GM23338 (cell line): ENCODE results near the gene NIN.

ENCODE experiments used
- CREB1 ChIP-seq: fragments of 250-450 bp; sonication (Bioruptor Pico); IDR thresholded peaks from 2 replicates; pipeline ENCODE4 v1.5.0; 2020; ENCODE audit warnings: low read depth, mild to moderate bottlenecking, moderate library complexity
- CTCF ChIP-seq, 2 experiments: fragments of 200-600 bp in 1 of 2; sonication (generic) in 1 of 2; conservative IDR thresholded peaks; 2 replicates each; pipeline versions ENCODE4 v1.5.1 to v1.6.1; 2016 to 2017; ENCODE audit warnings: antibody characterized with exemption in 2 of 2, low read depth in 2 of 2, mild to moderate bottlenecking in 2 of 2, moderate library complexity in 1 of 2
- ETS1 ChIP-seq: IDR thresholded peaks from 2 replicates; pipeline ENCODE4 v1.6.1; 2016; ENCODE audit warnings: antibody characterized with exemption
- EZH2 ChIP-seq: fragments of 200-600 bp; sonication (generic); IDR thresholded peaks from one replicate; pipeline ENCODE4 v1.8.0; 2017; ENCODE audit warnings: antibody characterized with exemption, mild to moderate bottlenecking, low read depth; ENCODE audit not compliant: unreplicated experiment
- EZH2phosphoT487 ChIP-seq: fragments of 200-600 bp; sonication (generic); IDR thresholded peaks from one replicate; pipeline ENCODE4 v1.8.1; 2018; ENCODE audit warnings: antibody characterized with exemption; ENCODE audit not compliant: unreplicated experiment
- JUNB ChIP-seq: IDR thresholded peaks from one replicate; pipeline ENCODE4 v1.6.1; 2016; ENCODE audit warnings: antibody characterized with exemption; ENCODE audit not compliant: unreplicated experiment
- NANOG ChIP-seq: IDR thresholded peaks from 2 replicates; pipeline ENCODE4 v1.6.1; 2016; ENCODE audit warnings: antibody characterized with exemption, borderline replicate concordance
- POLR2AphosphoS5 ChIP-seq: IDR thresholded peaks from 2 replicates; pipeline ENCODE4 v1.6.1; 2016; ENCODE audit warnings: antibody characterized with exemption, low read depth
- REST ChIP-seq: IDR thresholded peaks from one replicate; pipeline ENCODE4 v1.6.1; 2018; ENCODE audit warnings: antibody characterized with exemption; ENCODE audit not compliant: unreplicated experiment
- ZNF114 ChIP-seq: fragments of 250-450 bp; sonication (Bioruptor Pico); IDR thresholded peaks from 2 replicates; pipeline ENCODE4 v1.5.0; 2020; ENCODE audit warnings: mild to moderate bottlenecking, moderate library complexity
- ZNF331 ChIP-seq: fragments of 250-450 bp; sonication (Bioruptor Pico); IDR thresholded peaks from 2 replicates; pipeline ENCODE4 v1.5.0; 2020; ENCODE audit warnings: low read depth, mild to moderate bottlenecking, moderate library complexity

DNA sequence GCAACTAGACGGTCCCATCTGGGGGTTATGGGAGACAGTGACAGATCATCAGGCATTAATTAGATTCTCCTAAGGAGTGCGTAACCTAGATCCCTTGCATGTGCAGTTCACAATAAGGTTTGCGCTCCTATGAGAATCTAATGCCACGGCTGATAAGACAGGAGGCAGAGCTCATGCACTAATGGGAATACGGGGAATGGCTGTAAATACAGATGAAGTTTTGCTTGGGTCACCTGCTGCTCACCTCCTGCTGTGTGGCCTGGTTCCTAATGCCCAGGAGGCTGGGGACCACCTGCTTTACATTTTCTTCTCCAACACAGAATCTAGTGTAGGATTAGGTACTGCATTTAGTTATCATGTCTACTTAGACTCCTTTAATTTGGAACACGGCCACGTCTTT lies 113.2 kb downstream of the NIN start:
- TF ChIP-seq EZH2phosphoT487 (no peak), CTCF (conservative IDR thresholded peaks at IDR 0.05; ENCODE audit: low read depth in 2 of 2) (no peak), JUNB (no peak), POLR2AphosphoS5 (no peak), CREB1 (no peak), REST (no peak), EZH2 (no peak), ZNF114 (no peak), NANOG (no peak), ETS1 (no peak), ZNF331 (CRISPR knock-in tag) (no peak)
